SK-N-SH treated with all-trans-retinoic acid at 6 μM for 48 hours (cell line): ENCODE results near the gene CCDC88A.

ENCODE experiments used
- ATAC-seq: fragments of 200-7000 bp; cut with Tn5 transposase; 3 replicates; pipeline ENCODE4 v1.9.1; 2020; ENCODE audit warnings: mild to moderate bottlenecking, moderate library complexity
- ARNTL ChIP-seq: fragments of 450-650 bp; formaldehyde crosslinking; IDR thresholded peaks from 2 replicates; pipeline ENCODE4 v1.5.0; 2020; ENCODE audit warnings: low read depth, mild to moderate bottlenecking, moderate library complexity, borderline replicate concordance
- BACH2 ChIP-seq: fragments of 250-450 bp; sonication (Bioruptor Pico); IDR thresholded peaks from 2 replicates; pipeline ENCODE4 v1.9.0; 2021; ENCODE audit warnings: mild to moderate bottlenecking, borderline replicate concordance
- CSDC2 ChIP-seq: fragments of 250-450 bp; sonication (Bioruptor Pico); IDR thresholded peaks from 2 replicates; pipeline ENCODE4 v1.5.0; 2020; ENCODE audit warnings: mild to moderate bottlenecking, moderate library complexity
- ESRRG ChIP-seq: fragments of 250-450 bp; sonication (Bioruptor Pico); IDR thresholded peaks from 2 replicates; pipeline ENCODE4 v1.6.1; 2021; ENCODE audit warnings: mild to moderate bottlenecking
- GLIS3 ChIP-seq: fragments of 250-450 bp; sonication (Bioruptor Pico); IDR thresholded peaks from 2 replicates; pipeline ENCODE4 v1.5.0; 2020; ENCODE audit warnings: mild to moderate bottlenecking, moderate library complexity
- ISL1 ChIP-seq: fragments of 250-450 bp; sonication (Bioruptor Pico); IDR thresholded peaks from 2 replicates; pipeline ENCODE4 v2.1.2; 2022; ENCODE audit warnings: mild to moderate bottlenecking, moderate library complexity
- OSR1 ChIP-seq: fragments of 250-450 bp; sonication (Bioruptor Pico); IDR thresholded peaks from 2 replicates; pipeline ENCODE4 v1.8.0; 2022; ENCODE audit warnings: moderate library complexity, mild to moderate bottlenecking, inconsistent platforms
- PATZ1 ChIP-seq: fragments of 250-450 bp; sonication (Bioruptor Pico); IDR thresholded peaks from 2 replicates; pipeline ENCODE4 v1.8.0; 2020; ENCODE audit warnings: mild to moderate bottlenecking, moderate library complexity, borderline replicate concordance
- PPARA ChIP-seq: fragments of 250-450 bp; sonication (Bioruptor Pico); IDR thresholded peaks from 2 replicates; pipeline ENCODE4 v1.5.0; 2020; ENCODE audit warnings: mild to moderate bottlenecking, borderline replicate concordance
- RARB ChIP-seq: fragments of 250-450 bp; sonication (Bioruptor Pico); IDR thresholded peaks from 2 replicates; pipeline ENCODE4 v1.8.0; 2021; ENCODE audit warnings: mild to moderate bottlenecking, moderate library complexity
- TCF4 ChIP-seq: fragments of 250-450 bp; sonication (Bioruptor Pico); IDR thresholded peaks from 2 replicates; pipeline ENCODE4 v1.8.0; 2021; ENCODE audit warnings: mild to moderate bottlenecking, moderate library complexity, borderline replicate concordance
- ZC3H10 ChIP-seq: fragments of 250-450 bp; sonication (Bioruptor Pico); IDR thresholded peaks from 2 replicates; pipeline ENCODE4 v1.5.1; 2021; ENCODE audit warnings: mild to moderate bottlenecking, moderate library complexity
- ZFP3 ChIP-seq: fragments of 250-450 bp; sonication (Bioruptor Pico); IDR thresholded peaks from 2 replicates; pipeline ENCODE4 v1.5.0; 2020; ENCODE audit warnings: mild to moderate bottlenecking, moderate library complexity
- ZFP30 ChIP-seq: fragments of 450-650 bp; formaldehyde crosslinking; IDR thresholded peaks from 2 replicates; pipeline ENCODE4 v1.5.0; 2022; ENCODE audit warnings: mild to moderate bottlenecking, moderate library complexity
- ZNF565 ChIP-seq: fragments of 450-650 bp; formaldehyde crosslinking; conservative IDR thresholded peaks from 2 replicates; pipeline ENCODE4 v1.5.0; 2020; ENCODE audit warnings: low read depth, mild to moderate bottlenecking, moderate library complexity
- ZNF70 ChIP-seq: fragments of 450-650 bp; formaldehyde crosslinking; IDR thresholded peaks from 2 replicates; pipeline ENCODE4 v1.5.0; 2020; ENCODE audit warnings: mild to moderate bottlenecking, moderate library complexity
- ZNF8 ChIP-seq: fragments of 450-650 bp; formaldehyde crosslinking; IDR thresholded peaks from 2 replicates; pipeline ENCODE4 v1.5.0; 2020; ENCODE audit warnings: mild to moderate bottlenecking, moderate library complexity
- TF ChIP-seq, protein P1 (sequence below): fragments of 250-450 bp; sonication (Bioruptor Pico); IDR thresholded peaks from 2 replicates; pipeline ENCODE4 v1.5.0; 2020; ENCODE audit warnings: mild to moderate bottlenecking, moderate library complexity
- TF ChIP-seq, protein P2 (sequence below): fragments of 250-450 bp; sonication (Bioruptor Pico); IDR thresholded peaks from 2 replicates; pipeline ENCODE4 v1.8.0; 2021; ENCODE audit warnings: low read depth, mild to moderate bottlenecking, moderate library complexity, borderline replicate concordance
- TF ChIP-seq, protein P3 (sequence below): fragments of 250-450 bp; sonication (Bioruptor Pico); IDR thresholded peaks from 2 replicates; pipeline ENCODE4 v1.5.1; 2021; ENCODE audit warnings: mild to moderate bottlenecking, moderate library complexity
- TF ChIP-seq, protein P4 (sequence below): fragments of 250-450 bp; sonication (Bioruptor Pico); IDR thresholded peaks from 2 replicates; pipeline ENCODE4 v1.5.1; 2020; ENCODE audit warnings: low read depth, mild to moderate bottlenecking, moderate library complexity

Gene CCDC88A

DNA sequence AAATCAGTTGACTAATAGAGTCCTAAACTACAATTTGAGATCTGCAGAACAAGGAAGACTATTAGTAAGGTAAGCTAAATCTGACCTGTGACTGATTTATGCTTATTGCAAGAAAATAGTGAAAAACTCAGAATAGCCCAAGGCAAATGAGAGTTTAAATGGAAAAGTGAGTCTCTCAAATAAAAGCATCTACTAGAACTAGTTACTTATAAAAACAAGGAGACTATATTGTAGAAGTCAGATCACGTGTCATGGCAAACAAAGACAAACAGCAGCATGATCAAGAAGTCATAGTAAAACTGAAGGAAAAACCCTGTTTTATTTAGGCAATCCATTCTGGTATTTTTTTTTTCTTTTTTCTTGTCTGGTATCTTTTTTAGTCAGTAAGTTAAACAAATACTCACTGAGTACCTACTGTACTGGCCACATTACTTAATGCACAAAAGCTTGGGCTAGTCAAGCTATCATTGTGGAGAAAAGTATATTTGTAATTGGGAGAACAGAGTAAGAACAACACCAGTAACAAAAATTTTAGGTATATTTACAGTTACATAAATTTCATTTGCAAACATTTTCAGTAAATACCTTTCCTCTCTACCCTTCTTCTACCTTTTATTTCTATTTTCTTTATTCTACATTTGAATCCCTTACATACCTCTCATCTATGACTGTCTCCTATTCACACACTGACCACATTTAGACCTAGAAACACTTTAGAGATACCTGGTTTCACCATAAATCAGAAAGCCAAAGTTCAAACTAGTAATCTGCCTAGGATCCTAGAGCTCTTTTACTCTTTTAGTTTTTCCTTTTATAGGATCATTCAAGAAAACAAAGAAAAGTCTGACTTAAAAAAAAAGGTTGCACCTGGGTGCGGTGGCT, 23.7 kb downstream of the CCDC88A start:
- TF ChIP-seq GLIS3 (CRISPR knock-in tag) = no peak
- TF ChIP-seq, protein P1, sequence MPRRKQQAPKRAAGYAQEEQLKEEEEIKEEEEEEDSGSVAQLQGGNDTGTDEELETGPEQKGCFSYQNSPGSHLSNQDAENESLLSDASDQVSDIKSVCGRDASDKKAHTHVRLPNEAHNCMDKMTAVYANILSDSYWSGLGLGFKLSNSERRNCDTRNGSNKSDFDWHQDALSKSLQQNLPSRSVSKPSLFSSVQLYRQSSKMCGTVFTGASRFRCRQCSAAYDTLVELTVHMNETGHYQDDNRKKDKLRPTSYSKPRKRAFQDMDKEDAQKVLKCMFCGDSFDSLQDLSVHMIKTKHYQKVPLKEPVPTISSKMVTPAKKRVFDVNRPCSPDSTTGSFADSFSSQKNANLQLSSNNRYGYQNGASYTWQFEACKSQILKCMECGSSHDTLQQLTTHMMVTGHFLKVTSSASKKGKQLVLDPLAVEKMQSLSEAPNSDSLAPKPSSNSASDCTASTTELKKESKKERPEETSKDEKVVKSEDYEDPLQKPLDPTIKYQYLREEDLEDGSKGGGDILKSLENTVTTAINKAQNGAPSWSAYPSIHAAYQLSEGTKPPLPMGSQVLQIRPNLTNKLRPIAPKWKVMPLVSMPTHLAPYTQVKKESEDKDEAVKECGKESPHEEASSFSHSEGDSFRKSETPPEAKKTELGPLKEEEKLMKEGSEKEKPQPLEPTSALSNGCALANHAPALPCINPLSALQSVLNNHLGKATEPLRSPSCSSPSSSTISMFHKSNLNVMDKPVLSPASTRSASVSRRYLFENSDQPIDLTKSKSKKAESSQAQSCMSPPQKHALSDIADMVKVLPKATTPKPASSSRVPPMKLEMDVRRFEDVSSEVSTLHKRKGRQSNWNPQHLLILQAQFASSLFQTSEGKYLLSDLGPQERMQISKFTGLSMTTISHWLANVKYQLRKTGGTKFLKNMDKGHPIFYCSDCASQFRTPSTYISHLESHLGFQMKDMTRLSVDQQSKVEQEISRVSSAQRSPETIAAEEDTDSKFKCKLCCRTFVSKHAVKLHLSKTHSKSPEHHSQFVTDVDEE (CRISPR knock-in tag) = no peak
- TF ChIP-seq BACH2 = no peak
- no peak for TF ChIP-seq ZNF70 (CRISPR knock-in tag)
- no peak for TF ChIP-seq ISL1 (CRISPR knock-in tag)
- no peak for TF ChIP-seq RARB (CRISPR knock-in tag)
- TF ChIP-seq, protein P2, sequence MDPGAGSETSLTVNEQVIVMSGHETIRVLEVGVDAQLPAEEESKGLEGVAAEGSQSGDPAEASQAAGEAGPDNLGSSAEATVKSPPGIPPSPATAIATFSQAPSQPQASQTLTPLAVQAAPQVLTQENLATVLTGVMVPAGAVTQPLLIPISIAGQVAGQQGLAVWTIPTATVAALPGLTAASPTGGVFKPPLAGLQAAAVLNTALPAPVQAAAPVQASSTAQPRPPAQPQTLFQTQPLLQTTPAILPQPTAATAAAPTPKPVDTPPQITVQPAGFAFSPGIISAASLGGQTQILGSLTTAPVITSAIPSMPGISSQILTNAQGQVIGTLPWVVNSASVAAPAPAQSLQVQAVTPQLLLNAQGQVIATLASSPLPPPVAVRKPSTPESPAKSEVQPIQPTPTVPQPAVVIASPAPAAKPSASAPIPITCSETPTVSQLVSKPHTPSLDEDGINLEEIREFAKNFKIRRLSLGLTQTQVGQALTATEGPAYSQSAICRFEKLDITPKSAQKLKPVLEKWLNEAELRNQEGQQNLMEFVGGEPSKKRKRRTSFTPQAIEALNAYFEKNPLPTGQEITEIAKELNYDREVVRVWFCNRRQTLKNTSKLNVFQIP (CRISPR knock-in tag) = no peak
- no peak for TF ChIP-seq CSDC2 (CRISPR knock-in tag)
- TF ChIP-seq PATZ1 (CRISPR knock-in tag) = no peak
- no peak for TF ChIP-seq OSR1 (CRISPR knock-in tag)
- no peak for TF ChIP-seq ZFP3 (CRISPR knock-in tag)
- TF ChIP-seq TCF4 (CRISPR knock-in tag) = no peak
- TF ChIP-seq, protein P3, sequence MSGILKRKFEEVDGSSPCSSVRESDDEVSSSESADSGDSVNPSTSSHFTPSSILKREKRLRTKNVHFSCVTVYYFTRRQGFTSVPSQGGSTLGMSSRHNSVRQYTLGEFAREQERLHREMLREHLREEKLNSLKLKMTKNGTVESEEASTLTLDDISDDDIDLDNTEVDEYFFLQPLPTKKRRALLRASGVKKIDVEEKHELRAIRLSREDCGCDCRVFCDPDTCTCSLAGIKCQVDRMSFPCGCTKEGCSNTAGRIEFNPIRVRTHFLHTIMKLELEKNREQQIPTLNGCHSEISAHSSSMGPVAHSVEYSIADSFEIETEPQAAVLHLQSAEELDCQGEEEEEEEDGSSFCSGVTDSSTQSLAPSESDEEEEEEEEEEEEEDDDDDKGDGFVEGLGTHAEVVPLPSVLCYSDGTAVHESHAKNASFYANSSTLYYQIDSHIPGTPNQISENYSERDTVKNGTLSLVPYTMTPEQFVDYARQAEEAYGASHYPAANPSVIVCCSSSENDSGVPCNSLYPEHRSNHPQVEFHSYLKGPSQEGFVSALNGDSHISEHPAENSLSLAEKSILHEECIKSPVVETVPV (CRISPR knock-in tag) = no peak
- no peak for TF ChIP-seq PPARA (CRISPR knock-in tag)
- no peak for TF ChIP-seq ZFP30 (CRISPR knock-in tag)
- no peak for TF ChIP-seq ESRRG (CRISPR knock-in tag)
- TF ChIP-seq ZC3H10 (CRISPR knock-in tag) = no peak
- TF ChIP-seq, protein P4, sequence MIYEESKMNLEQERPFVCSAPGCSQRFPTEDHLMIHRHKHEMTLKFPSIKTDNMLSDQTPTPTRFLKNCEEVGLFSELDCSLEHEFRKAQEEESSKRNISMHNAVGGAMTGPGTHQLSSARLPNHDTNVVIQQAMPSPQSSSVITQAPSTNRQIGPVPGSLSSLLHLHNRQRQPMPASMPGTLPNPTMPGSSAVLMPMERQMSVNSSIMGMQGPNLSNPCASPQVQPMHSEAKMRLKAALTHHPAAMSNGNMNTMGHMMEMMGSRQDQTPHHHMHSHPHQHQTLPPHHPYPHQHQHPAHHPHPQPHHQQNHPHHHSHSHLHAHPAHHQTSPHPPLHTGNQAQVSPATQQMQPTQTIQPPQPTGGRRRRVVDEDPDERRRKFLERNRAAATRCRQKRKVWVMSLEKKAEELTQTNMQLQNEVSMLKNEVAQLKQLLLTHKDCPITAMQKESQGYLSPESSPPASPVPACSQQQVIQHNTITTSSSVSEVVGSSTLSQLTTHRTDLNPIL (CRISPR knock-in tag) = no peak
- ATAC-seq = no peak

DNA sequence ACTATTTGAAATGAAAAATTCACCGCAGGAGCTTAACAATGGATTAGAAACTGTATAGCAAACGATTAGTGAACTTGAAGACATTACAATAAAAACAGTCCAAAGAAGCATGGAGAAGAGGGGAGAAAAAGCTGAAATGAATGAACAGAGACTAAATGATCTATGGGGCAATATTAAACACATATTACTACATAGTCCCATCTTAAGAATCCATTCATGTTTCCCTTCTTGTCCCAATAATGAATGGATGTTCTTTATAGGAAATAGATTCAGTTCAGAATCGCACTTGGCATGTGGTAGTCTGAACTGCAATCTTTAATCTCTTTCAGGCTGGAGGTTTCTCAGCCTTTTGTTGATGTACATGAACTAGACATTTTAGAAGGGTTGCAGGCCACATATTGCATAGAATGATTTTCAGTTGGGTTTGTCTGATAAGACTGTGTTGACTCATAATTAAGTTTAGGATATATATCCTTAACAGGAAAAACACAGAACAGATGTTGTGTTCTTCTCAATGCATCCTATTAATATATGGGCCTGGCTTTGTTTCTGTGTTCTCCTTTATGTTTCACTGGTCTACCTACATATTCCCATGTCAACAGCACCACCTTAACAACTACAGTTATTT, 27.9 kb downstream of the CCDC88A start:
- no peak for ATAC-seq
- 0 out of 2 replicates have a peak, but pooled peaks have one; percentile 28 for TF ChIP-seq ZFP30 (CRISPR knock-in tag)
- TF ChIP-seq ZNF8 (CRISPR knock-in tag) = no peak; the same call in 1 of the 2 replicates
- TF ChIP-seq PATZ1 (CRISPR knock-in tag) = no peak
- no peak for TF ChIP-seq ZFP3 (CRISPR knock-in tag)
- TF ChIP-seq GLIS3 (CRISPR knock-in tag) = no peak
- TF ChIP-seq, protein P4 (CRISPR knock-in tag) = no peak
- TF ChIP-seq ESRRG (CRISPR knock-in tag) = no peak
- TF ChIP-seq BACH2 = no peak
- TF ChIP-seq ISL1 (CRISPR knock-in tag) = no peak
- TF ChIP-seq, protein P2 (CRISPR knock-in tag) = no peak
- TF ChIP-seq ARNTL (CRISPR knock-in tag) = no peak
- no peak for TF ChIP-seq ZNF565
